CD4-positive, alpha-beta T cell treated with Interleukin-21 for 1 hour (primary cell): ENCODE measurements around the gene LCTL.
A peak's percentile ranks its signal among the peaks of the same experiment; 100 is the strongest.

Experiments
- DNase-seq: peaks from one replicate; pipeline ENCODE4 v3.0.0-alpha.2; 2020

LCTL gene

DNA sequence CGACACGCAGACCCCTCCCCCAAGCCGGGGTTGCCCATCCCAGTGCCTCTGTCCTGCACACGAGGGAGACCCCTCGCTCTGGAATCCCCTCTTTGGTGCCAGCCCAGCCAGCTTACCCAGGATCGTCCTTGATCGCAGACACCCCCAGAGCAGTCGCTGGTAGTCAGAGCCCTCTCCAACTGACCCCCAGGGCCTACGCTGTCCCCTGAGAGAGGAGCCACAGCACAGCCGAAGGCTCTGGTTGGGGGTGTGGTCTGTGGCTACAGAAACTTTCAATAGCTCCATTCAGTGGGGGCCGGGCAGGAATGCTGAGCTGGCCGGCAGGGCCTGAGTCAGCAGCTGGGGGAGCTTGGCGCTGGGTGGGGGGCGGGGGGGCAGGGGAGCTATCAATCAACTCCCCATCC lies at the start of gene LCTL:
Gene LCTL, minus strand, starts transcription at position 258 of the 404 bp plus-strand sequence. CDS start 633 bp downstream, outside the sequence.
- DNase-seq = no peak

DNA sequence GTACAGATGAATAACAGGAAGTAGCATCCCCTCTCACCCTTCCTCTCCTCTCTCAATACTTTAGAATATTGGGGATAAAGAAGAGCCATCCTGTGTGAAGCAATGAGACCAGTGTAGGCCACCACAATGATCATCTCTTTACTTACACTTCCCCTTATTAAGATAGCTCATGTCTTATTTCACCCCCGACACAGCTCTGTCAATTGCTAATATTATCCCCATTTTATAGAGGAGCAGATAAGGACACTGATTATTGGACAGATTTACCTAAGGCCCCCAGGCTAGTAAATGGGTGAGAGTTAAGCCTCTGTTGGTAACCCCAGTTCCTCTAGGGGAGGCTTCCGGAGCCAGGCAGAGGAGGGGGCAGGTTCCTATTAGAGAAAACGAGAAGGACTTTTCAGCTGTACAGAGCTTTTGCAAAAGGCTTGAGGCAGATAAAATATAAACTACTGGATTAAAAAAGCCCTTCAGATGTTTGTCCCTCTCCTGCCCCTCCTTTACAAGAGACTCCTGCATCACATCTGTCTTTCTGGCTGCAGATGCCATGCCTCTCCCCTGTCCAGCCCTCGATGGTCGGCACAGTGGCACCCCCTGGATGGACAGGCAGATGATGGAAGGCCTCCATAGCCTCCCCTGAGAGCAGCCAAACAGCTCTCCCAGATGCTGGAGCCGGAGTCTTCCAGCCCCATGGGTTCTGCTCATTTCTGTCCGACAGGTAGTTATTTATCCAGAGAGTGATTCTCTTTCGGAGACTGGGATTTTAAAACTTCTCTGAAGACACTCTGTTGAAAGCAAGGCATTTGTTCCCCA lies 49.4 kb upstream of the LCTL start:
- no peak for DNase-seq

GRCh38 chr15:66614456-66614855 lies 48.7 kb upstream of the LCTL start:
- DNase-seq = no peak

DNA sequence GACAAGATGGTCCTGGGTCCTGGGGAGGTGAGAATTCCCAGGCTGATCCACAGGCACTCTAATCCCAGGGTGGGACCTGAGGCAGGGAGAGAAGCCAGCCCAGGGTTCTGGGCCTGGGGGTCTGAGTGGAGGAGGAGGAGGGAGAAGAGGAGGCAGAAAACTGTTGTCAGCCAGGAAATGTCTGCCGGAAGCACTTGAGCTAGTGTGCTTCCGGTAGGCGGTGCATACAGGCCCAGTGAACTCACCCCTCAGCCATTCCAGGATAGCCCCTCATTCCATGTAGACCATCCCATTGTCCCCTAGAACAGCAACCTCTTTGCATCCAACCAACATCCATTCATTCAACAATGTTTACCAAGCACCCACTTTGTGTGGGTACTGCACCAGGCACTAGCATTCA lies 47.9 kb upstream of the LCTL start:
- DNase-seq = no peak

DNA sequence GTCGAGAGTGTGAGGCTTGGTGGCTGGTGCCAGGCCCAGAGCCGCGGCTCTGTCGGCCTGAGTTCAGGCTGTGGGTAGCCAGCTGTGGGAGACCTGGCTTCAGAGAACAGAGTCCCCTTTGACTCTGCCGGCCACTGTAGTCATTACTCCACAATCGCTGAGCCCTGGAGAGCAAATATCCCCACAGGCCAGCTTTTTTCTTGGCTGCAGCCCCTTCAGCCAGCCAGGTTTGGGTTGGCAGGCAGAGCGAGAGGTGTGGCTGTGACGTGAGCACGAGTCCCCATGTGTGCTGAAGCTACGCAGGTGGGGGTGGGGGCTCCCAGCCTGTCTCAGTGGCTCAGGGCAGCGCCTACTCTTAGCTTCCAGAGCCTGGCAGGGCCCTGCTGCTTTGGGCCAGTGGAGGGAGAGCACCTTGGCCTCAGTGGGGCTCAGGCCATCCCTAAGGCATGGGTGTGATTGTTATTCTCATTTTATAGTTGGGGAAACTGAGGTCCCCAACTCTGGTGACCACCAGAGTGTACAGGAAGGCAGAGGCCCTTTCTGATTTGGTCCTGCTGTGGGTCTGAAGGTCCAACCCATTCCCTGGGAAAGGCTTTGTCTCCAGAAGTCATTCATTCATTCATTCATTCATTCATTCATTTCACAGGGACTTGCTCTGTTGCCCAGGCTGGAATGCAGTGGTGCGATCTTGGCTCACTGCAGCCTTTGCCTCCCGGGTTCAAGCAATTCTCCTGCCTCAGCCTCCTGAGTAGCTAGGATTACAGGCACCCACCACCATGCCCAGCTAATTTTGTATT lies 45.7 kb upstream of the LCTL start:
- DNase-seq = no peak

- no peak for DNase-seq
Measured at GRCh38 chr15:66609876-66610275, 44.1 kb upstream of the LCTL start.

- DNase-seq = no peak
Measured at GRCh38 chr15:66608881-66609280, 43.1 kb upstream of the LCTL start.

DNA sequence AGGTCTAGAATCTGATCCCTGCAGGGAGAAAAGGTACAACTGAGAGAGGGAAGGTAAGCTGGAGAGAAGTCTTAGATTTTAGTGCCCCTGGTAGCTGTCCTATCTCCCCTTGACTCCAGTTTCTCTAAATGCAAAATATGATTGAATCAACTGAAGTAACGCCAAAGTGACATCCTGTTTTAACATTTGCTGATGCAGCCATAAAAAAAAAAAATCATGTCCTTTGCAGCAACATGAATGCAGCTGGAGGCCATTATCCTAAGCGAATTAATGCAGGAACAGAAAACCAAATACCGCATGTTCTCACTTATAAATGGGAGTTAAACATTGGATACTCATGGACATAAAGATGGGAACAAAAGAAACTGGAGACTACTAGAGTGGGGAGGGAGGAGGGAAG lies 42.4 kb upstream of the LCTL start:
- DNase-seq = no peak

DNA sequence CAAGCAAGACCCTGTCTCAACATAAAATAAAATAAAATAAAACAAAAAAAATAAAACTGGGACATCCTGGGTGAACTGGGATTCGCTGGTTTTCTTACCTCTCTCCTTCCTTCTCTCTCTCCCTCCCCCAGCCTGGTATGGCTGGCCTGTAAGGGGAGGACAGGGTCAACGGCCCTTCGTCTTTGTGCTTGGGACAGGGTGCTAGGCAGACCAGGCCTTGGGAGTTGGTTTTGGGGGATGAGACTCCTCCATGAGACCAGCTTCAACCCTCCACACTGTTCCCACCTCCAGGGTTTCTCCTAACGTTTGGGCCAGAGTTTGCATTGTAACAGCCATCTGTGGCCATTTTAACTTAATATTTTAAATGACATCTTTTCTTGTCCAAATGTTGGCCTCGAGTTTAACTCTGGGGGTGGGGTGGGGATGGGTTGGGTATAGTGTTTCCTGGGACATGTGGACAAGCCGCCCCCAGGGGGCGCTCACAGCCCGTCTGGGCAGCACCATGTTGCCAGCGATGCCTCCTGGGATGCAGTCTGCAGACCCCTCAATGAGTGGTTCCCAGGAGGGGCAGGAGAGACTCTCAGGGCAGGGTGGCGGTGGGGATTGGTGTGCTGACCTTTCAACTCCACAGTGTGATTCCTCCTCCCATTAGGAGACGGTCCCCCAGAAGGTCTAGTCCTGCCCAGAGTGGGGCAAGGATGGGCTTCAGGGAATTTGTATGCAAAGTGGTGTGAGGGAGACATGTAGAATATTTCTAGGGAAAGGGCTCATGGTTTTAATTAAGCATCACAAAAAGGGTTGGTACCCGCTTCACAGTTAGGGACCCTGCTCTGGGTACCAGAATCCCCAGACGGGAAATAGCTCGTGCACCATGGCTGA lies 37.7 kb upstream of the LCTL start:
- DNase-seq = peak; percentile 50

GRCh38 chr15:66601521-66601920 lies 35.7 kb upstream of the LCTL start:
- DNase-seq = no peak

DNA sequence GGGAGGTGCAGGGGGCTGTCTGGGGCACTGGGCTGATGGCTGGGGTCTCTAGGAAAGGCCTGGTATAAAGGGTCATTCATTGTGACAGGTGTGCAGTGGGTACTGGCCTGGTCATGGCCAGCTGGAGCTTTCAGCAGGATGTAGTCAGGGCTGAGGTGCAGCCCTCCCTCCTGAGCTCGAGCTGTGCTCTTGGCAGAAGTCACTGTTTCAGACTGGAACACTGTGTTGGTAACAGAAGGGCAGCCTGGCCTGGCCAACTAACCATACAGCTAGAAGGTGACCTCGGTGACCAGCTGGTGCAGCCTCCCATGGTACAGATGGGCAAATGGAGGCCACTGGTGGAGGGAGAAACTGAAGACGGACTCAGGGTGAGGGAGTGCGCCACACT lies 34.4 kb upstream of the LCTL start:
- no peak for DNase-seq

DNA sequence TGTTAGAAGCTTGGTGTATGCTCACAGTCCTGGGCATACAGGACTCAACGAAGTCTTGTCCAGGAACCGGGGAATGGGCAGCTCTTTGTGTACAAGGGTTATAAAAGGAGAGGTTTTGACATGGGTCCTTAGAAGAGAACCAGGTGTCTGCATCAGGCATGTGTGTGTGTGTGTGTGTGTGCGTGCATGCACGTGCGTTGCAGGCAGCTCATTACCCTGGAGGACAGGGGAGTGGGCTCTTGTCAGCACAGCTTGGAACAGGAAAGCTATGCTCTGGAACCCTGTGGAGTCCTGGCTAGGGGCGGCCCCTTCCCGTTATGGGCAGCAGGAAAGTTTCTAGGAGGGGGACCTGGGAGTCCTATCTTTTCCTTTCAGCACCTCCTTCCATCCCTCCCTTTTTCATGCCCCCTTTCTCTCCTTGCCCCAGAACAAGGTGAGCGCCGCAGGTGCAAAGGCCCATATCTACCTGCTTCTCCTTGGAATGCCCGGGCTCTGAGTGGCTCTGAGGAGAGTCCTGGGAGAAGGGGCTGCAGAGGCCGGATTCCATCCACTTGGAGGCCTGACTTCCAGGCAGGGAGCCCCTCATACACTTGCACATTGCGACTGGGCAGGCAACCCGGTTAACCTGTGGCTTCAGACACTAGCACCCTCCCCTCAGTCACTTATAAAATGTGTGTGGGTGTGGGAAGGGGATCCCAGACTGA lies 33.9 kb upstream of the LCTL start:
- DNase-seq = no peak

DNA sequence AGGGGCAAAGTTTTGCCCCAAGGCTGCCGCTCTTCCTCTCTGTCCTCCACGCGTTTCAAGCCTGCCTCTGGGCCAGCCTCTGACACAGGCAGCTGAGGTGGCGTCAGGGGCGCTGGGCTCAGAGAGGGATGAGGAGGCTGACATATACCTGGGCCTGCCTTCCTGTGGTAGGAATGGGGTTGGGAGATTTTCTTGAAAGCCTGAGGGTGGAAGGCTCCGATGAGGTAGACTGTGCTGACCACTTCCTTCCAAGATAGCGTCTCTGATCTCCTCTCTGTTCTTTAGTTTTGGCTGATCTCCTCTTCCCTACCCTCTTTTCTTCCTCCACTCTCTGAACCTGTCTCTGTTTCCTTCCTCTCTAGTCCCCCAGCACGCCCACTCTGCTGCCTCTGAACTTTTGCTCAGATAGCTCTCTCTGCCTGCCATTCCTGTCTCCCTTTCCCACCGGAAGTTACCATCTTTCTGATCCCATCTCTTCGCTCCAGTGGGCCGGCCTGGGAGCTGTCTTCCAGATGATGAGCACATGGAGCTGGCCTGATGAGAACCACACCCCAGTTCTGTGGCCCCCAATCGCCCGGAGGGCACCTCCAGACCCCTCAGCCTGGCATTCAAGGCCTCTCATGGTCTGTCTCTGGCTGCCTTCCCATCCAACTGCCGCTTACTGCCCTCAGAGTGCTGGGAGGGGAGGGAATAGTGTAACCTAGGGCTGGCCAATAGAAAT lies 32.5 kb upstream of the LCTL start:
- DNase-seq = no peak

- DNase-seq = no peak
Measured at GRCh38 chr15:66595931-66596545, 30.2 kb upstream of the LCTL start.

DNA sequence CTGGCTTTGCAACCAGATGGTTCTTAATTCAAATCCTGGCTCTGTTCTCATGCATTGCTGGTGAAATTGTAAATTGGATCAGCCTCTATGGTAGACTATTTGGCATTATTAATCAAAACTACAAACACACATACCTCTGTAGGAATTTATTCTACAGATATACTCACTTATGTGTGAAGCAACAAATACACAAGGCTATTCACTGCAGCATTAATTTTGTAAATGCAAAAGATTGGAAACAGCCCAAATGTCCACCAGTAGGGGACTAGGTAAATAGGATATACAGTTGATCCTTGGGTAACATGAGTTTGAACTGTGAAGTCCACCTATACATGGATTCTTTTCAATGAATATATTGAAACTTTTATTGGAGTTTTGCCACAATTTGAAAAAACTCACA lies 29.5 kb upstream of the LCTL start:
- no peak for DNase-seq

GRCh38 chr15:66594836-66595235 lies 29.0 kb upstream of the LCTL start:
- DNase-seq = no peak

- no peak for DNase-seq
Measured at GRCh38 chr15:66594344-66594743, 28.5 kb upstream of the LCTL start.

DNA sequence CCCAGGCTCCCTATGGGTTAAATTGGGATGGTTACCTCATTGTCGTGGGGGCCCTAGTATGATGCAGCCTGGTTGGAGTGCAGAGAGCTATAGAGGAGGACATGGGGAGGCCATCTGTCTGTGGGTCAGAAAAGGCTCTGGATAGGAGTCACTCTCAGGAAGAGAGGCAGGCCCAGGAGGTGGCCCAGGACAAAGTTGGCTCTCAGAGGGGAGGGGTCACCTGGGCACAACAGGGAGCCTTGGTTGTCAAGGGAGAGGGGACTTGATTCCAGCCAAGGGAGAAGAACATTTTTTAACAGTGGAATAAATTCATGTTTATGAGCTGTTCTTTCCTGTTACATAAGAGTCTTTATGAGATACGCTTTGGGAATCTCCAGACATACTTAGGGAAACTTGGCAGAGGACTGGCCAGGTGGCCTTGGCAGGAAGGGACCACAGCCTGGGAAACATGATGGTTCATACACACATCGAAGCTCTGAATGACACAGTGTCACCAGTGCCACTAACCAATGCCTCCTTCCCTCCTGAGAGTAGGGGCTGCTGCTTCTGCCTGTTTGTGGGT lies 27.5 kb upstream of the LCTL start:
- no peak for DNase-seq

- DNase-seq = no peak
Measured at GRCh38 chr15:66592505-66593218, 26.9 kb upstream of the LCTL start.

GRCh38 chr15:66591322-66591862 lies 25.6 kb upstream of the LCTL start:
- DNase-seq = no peak
